DND-41 (cell line): Measurements from ENCODE around the gene MRPL39.

Source experiments
- ATAC-seq: fragments of 200-7000 bp; cut with Tn5 transposase; 3 replicates; pipeline ENCODE4 v1.9.1; 2021; ENCODE audit warnings: low read depth; ENCODE audit not compliant: insufficient read depth
- DNase-seq: peaks from one replicate; pipeline ENCODE4 v3.0.0-alpha.2; 2020
- H2AFZ ChIP-seq: 2 replicates; pipeline ENCODE4 v1.6.0; 2012; ENCODE audit warnings: low read depth, low read length
- H3K27ac ChIP-seq: 2 replicates; pipeline ENCODE4 v1.5.1; 2012; ENCODE audit warnings: low read length, inconsistent platforms
- H3K27me3 ChIP-seq: fragments of 200-600 bp; sonication (generic); 2 replicates; pipeline ENCODE4 v1.6.0; 2012; ENCODE audit warnings: low read length, mild to moderate bottlenecking, inconsistent platforms; ENCODE audit not compliant: insufficient read depth, poor library complexity
- H3K36me3 ChIP-seq: 2 replicates; pipeline ENCODE4 v1.5.1; 2012; ENCODE audit warnings: low read length, inconsistent platforms; ENCODE audit not compliant: insufficient read depth
- H3K4me1 ChIP-seq: 2 replicates; pipeline ENCODE4 v1.5.1; 2012; ENCODE audit warnings: mild to moderate bottlenecking, low read length; ENCODE audit not compliant: insufficient read depth
- H3K4me2 ChIP-seq: 2 replicates; pipeline ENCODE4 v1.6.0; 2012; ENCODE audit warnings: mild to moderate bottlenecking, moderate library complexity, low read length, inconsistent platforms; ENCODE audit not compliant: insufficient read depth
- H3K4me3 ChIP-seq, 2 experiments: fragments of 200-600 bp in 1 of 2; shearing (Covaris generic) in 1 of 2; 2 replicates each; pipeline ENCODE4 v1.5.1; 2012 to 2016; ENCODE audit warnings: inconsistent platforms in 2 of 2, low read length in 2 of 2, mild to moderate bottlenecking in 2 of 2, low read depth in 1 of 2, moderate library complexity in 1 of 2
- H3K79me2 ChIP-seq: 2 replicates; pipeline ENCODE4 v1.6.0; 2012; ENCODE audit warnings: low read length, inconsistent platforms; ENCODE audit not compliant: insufficient read depth
- H3K9ac ChIP-seq: 2 replicates; pipeline ENCODE4 v1.6.0; 2012; ENCODE audit warnings: low read depth, mild to moderate bottlenecking, inconsistent platforms, low read length, moderate library complexity
- H3K9me3 ChIP-seq: 2 replicates; pipeline ENCODE4 v1.5.1; 2012; ENCODE audit warnings: low read length, moderate library complexity, mild to moderate bottlenecking, inconsistent platforms; ENCODE audit not compliant: insufficient read depth, severe bottlenecking
- H4K20me1 ChIP-seq: 2 replicates; pipeline ENCODE4 v1.6.0; 2012; ENCODE audit warnings: low read length; ENCODE audit not compliant: insufficient read depth
- EZH2 ChIP-seq: IDR thresholded peaks from 3 replicates; pipeline ENCODE4 v1.6.1; 2012; ENCODE audit warnings: borderline replicate concordance, low read depth, mild to moderate bottlenecking, moderate library complexity, low read length, inconsistent platforms; ENCODE audit not compliant: severe bottlenecking
- TF ChIP-seq, protein P1 (sequence below): IDR thresholded peaks from 2 replicates; pipeline ENCODE4 v1.5.1; 2012; ENCODE audit warnings: borderline replicate concordance, low read length, moderate library complexity, mild to moderate bottlenecking; ENCODE audit not compliant: poor library complexity, severe bottlenecking; ENCODE audit errors: extremely low read depth

MRPL39 gene

DNA sequence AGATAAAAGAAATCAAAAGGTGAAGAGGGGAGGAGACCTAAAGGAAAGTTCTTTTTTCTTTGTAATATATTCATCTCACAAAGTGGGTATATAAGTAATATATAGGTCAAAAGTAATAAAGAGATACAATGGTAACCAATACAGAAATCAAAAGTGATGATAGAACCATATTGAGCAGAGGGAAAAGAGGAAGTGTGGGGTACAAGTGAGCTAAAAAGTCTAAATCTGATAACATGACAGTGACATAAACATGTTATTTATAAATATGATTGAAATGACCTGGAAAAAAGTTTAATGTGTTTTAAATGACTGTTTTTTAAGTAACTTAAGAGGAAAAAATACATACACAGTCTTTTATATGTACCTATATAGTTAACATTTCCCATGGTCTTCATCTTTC, 70.5 kb downstream of the MRPL39 start:
- no peaks in the 10 kb centered on the region for H3K79me2 ChIP-seq
- H3K27me3 ChIP-seq = no peaks in the 10 kb centered on the region
- peaks cover 11% of the 10 kb centered on the region for H3K9me3 ChIP-seq
- ATAC-seq = no peak
- H3K36me3 ChIP-seq = no peaks in the 10 kb centered on the region
- H3K9ac ChIP-seq = no peak overlapping the region
- H3K4me1 ChIP-seq = no peaks in the 10 kb centered on the region
- no peaks in the 10 kb centered on the region for H4K20me1 ChIP-seq
- no peak for TF ChIP-seq EZH2
- TF ChIP-seq, protein P1, sequence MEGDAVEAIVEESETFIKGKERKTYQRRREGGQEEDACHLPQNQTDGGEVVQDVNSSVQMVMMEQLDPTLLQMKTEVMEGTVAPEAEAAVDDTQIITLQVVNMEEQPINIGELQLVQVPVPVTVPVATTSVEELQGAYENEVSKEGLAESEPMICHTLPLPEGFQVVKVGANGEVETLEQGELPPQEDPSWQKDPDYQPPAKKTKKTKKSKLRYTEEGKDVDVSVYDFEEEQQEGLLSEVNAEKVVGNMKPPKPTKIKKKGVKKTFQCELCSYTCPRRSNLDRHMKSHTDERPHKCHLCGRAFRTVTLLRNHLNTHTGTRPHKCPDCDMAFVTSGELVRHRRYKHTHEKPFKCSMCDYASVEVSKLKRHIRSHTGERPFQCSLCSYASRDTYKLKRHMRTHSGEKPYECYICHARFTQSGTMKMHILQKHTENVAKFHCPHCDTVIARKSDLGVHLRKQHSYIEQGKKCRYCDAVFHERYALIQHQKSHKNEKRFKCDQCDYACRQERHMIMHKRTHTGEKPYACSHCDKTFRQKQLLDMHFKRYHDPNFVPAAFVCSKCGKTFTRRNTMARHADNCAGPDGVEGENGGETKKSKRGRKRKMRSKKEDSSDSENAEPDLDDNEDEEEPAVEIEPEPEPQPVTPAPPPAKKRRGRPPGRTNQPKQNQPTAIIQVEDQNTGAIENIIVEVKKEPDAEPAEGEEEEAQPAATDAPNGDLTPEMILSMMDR = no peak
- H3K4me3 ChIP-seq = no peak overlapping the region
- DNase-seq = no peak
- H2AFZ ChIP-seq = no peak overlapping the region
- no peak overlapping the region for H3K4me2 ChIP-seq
- H3K27ac ChIP-seq = no peak overlapping the region

DNA sequence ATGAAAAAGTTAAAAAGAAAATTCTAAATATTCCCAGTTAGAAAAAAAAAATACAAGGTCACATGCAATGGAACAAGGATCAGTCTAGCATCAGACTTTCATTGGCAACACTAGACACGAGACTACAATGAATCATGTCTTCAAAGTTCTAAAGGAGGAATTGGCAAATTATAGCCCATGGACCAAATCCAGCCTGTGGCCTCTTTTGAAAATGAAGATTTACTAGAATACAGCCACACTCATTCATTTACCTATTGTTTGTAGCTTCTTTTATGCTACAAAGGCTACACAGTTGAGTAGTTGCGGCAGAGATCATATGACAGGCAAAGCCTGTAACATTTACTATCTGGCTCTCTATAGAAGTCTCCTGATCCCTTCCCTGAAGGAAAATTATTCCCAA, 71.4 kb downstream of the MRPL39 start:
- Histone ChIP-seq H3K27me3 (no peaks in the 10 kb centered on the region), H3K79me2 (no peaks in the 10 kb centered on the region), H3K9me3 (peaks cover 11% of the 10 kb centered on the region), H3K36me3 (no peaks in the 10 kb centered on the region), H3K9ac (no peak overlapping the region), H3K4me3 (no peak overlapping the region), H3K4me2 (no peak overlapping the region), H2AFZ (no peak overlapping the region), H3K4me1 (no peaks in the 10 kb centered on the region), H4K20me1 (no peaks in the 10 kb centered on the region), H3K27ac (no peak overlapping the region)
- no peak for ATAC-seq
- TF ChIP-seq, protein P1 = no peak
- no peak for TF ChIP-seq EZH2
- no peak for DNase-seq
